ENCODE measurements around the gene VSX2.

DNA sequence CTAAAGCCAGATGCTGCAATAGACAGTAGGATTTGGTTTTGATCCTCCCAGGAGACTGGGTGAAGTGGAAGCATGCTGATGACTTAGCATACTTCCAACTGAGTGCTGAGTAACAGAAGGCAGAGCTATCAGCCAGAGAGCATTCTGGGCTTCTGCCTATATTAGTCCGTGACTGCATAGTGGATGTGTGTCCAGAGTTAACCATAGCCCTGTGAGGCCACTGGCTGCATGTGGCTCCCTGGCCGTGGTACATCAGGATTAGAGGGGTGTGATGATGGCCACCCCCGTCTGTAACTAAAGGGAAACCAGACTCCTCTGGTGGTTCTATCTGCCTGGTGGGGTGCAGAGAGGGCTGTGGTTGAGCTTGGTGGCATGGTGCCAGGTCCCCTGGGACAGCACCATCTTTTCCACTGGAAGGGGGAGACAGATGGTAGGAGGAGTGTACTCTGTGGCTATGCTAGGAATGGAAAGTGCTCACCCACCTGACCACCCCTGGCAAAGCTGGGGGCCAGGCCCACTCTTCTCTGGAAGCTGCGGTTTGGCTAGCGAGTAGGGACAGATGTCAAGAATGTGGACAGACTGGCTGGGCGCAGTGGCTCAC lies 36.1 kb downstream of the VSX2 start:
- TF ChIP-seq, protein P1, sequence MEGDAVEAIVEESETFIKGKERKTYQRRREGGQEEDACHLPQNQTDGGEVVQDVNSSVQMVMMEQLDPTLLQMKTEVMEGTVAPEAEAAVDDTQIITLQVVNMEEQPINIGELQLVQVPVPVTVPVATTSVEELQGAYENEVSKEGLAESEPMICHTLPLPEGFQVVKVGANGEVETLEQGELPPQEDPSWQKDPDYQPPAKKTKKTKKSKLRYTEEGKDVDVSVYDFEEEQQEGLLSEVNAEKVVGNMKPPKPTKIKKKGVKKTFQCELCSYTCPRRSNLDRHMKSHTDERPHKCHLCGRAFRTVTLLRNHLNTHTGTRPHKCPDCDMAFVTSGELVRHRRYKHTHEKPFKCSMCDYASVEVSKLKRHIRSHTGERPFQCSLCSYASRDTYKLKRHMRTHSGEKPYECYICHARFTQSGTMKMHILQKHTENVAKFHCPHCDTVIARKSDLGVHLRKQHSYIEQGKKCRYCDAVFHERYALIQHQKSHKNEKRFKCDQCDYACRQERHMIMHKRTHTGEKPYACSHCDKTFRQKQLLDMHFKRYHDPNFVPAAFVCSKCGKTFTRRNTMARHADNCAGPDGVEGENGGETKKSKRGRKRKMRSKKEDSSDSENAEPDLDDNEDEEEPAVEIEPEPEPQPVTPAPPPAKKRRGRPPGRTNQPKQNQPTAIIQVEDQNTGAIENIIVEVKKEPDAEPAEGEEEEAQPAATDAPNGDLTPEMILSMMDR (IDR thresholded peaks at IDR 0.05; ENCODE audit: poor library complexity), result no peak
- no peak for TF ChIP-seq EZH2phosphoT487 (IDR thresholded peaks at IDR 0.05; ENCODE audit: low read depth, severe bottlenecking, unreplicated experiment)
